Tibial nerve (tissue), 4 donors: ENCODE measurements around the gene HECW1. TPM values are rescaled to one million over a fixed set of nuclear protein-coding genes. Genes with fewer than 3 reads are reported as not detected.
A peak's percentile ranks its signal among the peaks of the same experiment; 100 is the strongest.

ENCODE experiments used
- DNase-seq, 2 donors: peaks; one replicate each; pipeline ENCODE4 v3.0.0-alpha.2; 2019; ENCODE audit warnings: low spot score in 2 of 2
- H3K27ac ChIP-seq, 4 donors: fragments of 200-600 bp; sonication (generic) in 3 of 4; one replicate each; pipeline ENCODE4 v1.5.1; 2017 to 2019; ENCODE audit warnings: mild to moderate bottlenecking in 1 of 4
- H3K27me3 ChIP-seq, 2 donors: fragments of 200-600 bp; sonication (generic) in 1 of 2; one replicate each; pipeline versions ENCODE4 v1.5.1 to v1.6.0; 2017 to 2019
- H3K36me3 ChIP-seq, 3 donors: fragments of 200-600 bp; sonication (generic); one replicate each; pipeline ENCODE4 v1.5.1; 2018 to 2019
- H3K4me1 ChIP-seq, 4 donors: fragments of 200-600 bp; sonication (generic) in 3 of 4; one replicate each; pipeline ENCODE4 v1.5.1; 2017 to 2019
- H3K4me3 ChIP-seq, 4 donors: fragments of 200-600 bp; sonication (generic) in 3 of 4; one replicate each; pipeline ENCODE4 v1.5.1; 2017 to 2019; ENCODE audit warnings: mild to moderate bottlenecking in 1 of 4, moderate library complexity in 1 of 4
- H3K9me3 ChIP-seq, 4 donors: fragments of 200-600 bp; sonication (generic) in 3 of 4; one replicate each; pipeline ENCODE4 v1.5.1; 2017 to 2019
- EP300 ChIP-seq, 2 donors: sonication (generic); formaldehyde crosslinking; IDR thresholded peaks; one replicate each; pipeline ENCODE4 v1.6.1; 2017; ENCODE audit warnings: antibody characterized with exemption in 2 of 2, mild to moderate bottlenecking in 1 of 2
- POLR2A ChIP-seq, 2 donors: fragments of 450-650 bp; IDR thresholded peaks; one replicate each; pipeline ENCODE4 v1.6.1; 2017; ENCODE audit warnings: antibody characterized with exemption in 2 of 2, mild to moderate bottlenecking in 2 of 2, moderate library complexity in 2 of 2
- WGBS, 2 donors: methylation state at CpG; one replicate each; pipeline ENCODE4 v1.1.5; 2018; 5-methylcytosine and 5-hydroxymethylcytosine counted together
- total RNA-seq, 4 donors: library from RNA; depleted of rRNA; stranded (reverse); fragments of >200 nt; gene quantifications; one replicate each; pipeline ENCODE4 v1.1.0, GENCODE V29; 2016
- TF ChIP-seq, protein P1 (sequence below), 5 experiments: fragments of 200-600 bp in 3 of 5; fragments of 450-650 bp in 2 of 5; sonication (generic) in 3 of 5; IDR thresholded peaks; one replicate each; pipeline ENCODE4 v1.5.1; 2016 to 2019; ENCODE audit warnings: antibody characterized with exemption in 5 of 5, mild to moderate bottlenecking in 3 of 5, moderate library complexity in 2 of 5

HECW1 gene
- total RNA-seq, 4 donors from 2014 or later = 3.6 to 10.9 (median 6.5) TPM

- Histone ChIP-seq H3K27me3 (peaks cover 0 to 14% of the 10 kb centered on the region in 2 donors), H3K27ac (no peak overlapping the region), H3K36me3 (no peaks in the 10 kb centered on the region), H3K4me3 (no peak overlapping the region), H3K4me1 (no peaks in the 10 kb centered on the region), H3K9me3 (no peaks in the 10 kb centered on the region)
- TF ChIP-seq POLR2A (IDR thresholded peaks at IDR 0.05) = no peak
- TF ChIP-seq EP300 (IDR thresholded peaks at IDR 0.05) = no peak
- TF ChIP-seq, protein P1, sequence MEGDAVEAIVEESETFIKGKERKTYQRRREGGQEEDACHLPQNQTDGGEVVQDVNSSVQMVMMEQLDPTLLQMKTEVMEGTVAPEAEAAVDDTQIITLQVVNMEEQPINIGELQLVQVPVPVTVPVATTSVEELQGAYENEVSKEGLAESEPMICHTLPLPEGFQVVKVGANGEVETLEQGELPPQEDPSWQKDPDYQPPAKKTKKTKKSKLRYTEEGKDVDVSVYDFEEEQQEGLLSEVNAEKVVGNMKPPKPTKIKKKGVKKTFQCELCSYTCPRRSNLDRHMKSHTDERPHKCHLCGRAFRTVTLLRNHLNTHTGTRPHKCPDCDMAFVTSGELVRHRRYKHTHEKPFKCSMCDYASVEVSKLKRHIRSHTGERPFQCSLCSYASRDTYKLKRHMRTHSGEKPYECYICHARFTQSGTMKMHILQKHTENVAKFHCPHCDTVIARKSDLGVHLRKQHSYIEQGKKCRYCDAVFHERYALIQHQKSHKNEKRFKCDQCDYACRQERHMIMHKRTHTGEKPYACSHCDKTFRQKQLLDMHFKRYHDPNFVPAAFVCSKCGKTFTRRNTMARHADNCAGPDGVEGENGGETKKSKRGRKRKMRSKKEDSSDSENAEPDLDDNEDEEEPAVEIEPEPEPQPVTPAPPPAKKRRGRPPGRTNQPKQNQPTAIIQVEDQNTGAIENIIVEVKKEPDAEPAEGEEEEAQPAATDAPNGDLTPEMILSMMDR (IDR thresholded peaks at IDR 0.05) = no peak
- 85 to 90% methylated on average over 1 of the region's 1 CpG for whole genome bisulfite sequencing, 2 donors
- no peak for DNase-seq
Observed at GRCh38 chr7:43104874-43105520, 7.5 kb upstream of the HECW1 start.

DNA sequence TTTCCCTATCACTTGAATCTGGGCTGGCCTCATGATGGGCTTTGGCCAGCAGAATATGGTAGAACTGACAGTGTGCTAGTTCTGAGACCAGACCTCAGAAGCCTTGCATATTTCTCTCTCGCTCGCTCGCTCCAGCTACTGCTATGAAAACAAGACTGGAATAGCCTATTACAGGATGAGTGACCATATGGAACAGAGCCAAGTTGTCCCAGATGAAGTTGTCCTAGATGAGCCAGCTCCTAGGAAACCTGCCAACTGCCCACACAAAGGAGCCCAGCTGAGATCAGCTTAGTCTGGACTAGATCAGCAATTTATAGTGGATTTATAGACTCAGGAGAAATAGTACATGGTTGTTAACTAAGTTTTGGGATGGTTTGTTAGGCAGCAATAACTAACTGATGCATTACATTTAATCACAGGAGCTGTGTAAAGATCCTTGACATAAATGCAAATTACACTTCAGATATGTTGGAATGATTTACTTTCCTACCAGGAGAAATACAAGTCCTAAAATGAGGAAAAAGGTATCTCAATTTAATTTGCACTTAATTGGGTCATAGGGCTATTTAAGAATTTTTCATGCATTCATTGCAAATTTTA is 6.8 kb upstream of the HECW1 start:
- DNase-seq = no peak

DNA sequence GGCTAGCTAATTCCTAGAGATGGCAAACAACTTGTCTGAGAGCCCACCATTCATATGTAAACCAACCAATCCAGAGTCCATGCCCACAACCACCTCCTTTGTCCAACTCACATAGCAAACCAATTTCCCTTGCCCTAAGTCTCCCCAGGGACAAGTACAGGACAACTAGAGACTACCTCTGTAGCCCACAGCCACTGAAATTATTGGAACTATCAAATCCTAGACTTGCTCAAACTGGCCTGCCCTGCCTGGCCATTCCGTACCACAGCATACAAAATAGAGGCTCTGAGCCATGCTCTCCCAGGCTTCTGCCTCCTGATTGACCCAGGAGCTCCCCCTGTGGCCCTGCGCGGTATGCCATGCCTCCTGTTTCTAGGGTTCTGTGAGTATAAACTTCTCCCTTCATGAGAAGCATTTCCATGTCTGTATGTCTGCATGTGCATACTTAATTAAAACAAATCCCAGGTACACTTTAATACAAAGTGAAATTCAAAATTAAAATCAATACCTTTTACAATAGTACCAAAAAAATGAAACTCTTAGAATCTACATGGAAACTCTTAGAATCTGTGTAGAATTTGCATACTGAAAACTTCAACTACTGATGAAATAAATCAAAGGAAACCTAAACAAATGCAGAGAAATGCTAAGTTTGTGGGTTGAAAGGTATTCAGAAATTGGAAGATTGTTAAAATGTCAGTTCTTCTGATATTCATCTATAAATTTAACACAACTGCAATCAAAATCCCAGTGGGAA is 4.0 kb upstream of the HECW1 start:
- Histone ChIP-seq H3K9me3 (no peaks in the 10 kb centered on the region), H3K27ac (no peak overlapping the region), H3K36me3 (no peaks in the 10 kb centered on the region), H3K4me1 (peaks cover 0 to 17% (median 10%) of the 10 kb centered on the region in 4 donors), H3K4me3 (no peak overlapping the region), H3K27me3 (peaks cover 0 to 44% of the 10 kb centered on the region in 2 donors)
- peak; percentile 42 to 79 for DNase-seq
- TF ChIP-seq, protein P1 (IDR thresholded peaks at IDR 0.05) = peak in 4 of 5 experiments; percentile 33 to 80 (median 60)
- TF ChIP-seq POLR2A (IDR thresholded peaks at IDR 0.05) = no peak
- TF ChIP-seq EP300 (IDR thresholded peaks at IDR 0.05) = no peak
- WGBS, 2 donors = 12 to 13% methylated on average over 3 of the region's 3 CpGs

More for the DNA sequence above, 6.8 kb upstream of the HECW1 start:
- Histone ChIP-seq H3K4me3 (no peak overlapping the region), H3K36me3 (no peaks in the 10 kb centered on the region), H3K27ac (no peak overlapping the region), H3K4me1 (no peaks in the 10 kb centered on the region), H3K27me3 (peaks cover 0 to 17% of the 10 kb centered on the region in 2 donors), H3K9me3 (no peaks in the 10 kb centered on the region)
- WGBS, 2 donors = 82% methylated on average over 3 of the region's 3 CpGs
- TF ChIP-seq, protein P1 (IDR thresholded peaks at IDR 0.05) = no peak
- TF ChIP-seq EP300 (IDR thresholded peaks at IDR 0.05) (no peak), POLR2A (IDR thresholded peaks at IDR 0.05) (no peak)

DNA sequence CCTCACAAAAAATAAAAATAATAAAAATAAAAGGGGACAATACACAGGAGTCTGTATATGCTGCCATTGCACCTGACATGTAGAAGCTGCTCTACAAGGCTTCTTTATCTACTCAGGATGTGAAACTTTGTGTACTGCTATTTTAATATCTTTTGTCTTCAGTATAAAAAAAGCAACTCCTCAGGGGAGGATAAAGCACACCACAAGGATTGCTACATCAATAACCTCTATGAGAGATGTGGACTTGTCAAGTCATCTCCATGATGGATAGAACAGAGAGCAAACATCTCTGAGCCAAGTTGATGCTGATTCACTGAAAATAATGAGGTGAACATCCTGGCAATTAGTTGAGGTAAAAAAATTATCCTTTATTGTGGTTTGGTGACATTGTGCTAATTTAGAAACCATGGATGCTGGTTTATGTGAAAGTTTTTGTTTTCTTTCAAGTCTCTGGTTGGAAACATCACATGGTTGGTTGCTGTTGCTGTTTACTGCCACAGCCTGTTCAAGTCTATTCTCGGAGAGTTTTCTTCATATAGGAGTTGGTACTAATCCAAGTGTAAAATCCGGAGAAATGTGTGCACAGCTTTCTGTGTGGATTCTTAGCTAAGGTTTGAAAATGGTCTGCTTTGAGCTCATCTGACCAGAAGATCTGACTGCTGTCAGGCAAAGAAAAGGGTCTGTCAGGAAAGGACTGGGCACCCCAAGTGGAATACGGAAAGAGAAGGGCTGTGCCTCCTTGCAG is 1.5 kb upstream of the HECW1 start:
- H3K9me3 ChIP-seq = no peaks in the 10 kb centered on the region
- H3K4me3 ChIP-seq = no peak overlapping the region
- 41 to 46% methylated on average over 3 of the region's 3 CpGs for WGBS, 2 donors
- TF ChIP-seq EP300 (IDR thresholded peaks at IDR 0.05) (no peak), POLR2A (IDR thresholded peaks at IDR 0.05) (no peak)
- TF ChIP-seq, protein P1 (IDR thresholded peaks at IDR 0.05) = no peak
- no peak for DNase-seq
- no peak overlapping the region for H3K27ac ChIP-seq
- H3K4me1 ChIP-seq = peaks cover 0 to 29% (median 17%) of the 10 kb centered on the region in 4 donors
- peaks cover 0 to 69% of the 10 kb centered on the region in 2 donors for H3K27me3 ChIP-seq
- H3K36me3 ChIP-seq = no peaks in the 10 kb centered on the region
